Central memory CD8-positive, alpha-beta T cell (primary cell): ENCODE results near the gene TPPP.

Experiments
- ATAC-seq: fragments of 150-1000 bp; cut with Tn5 transposase; replicated peaks from 2 replicates; pipeline ENCODE4 v1.10.0; 2022; ENCODE audit warnings: mild to moderate bottlenecking, moderate FRiP score, moderate number of reproducible peaks; ENCODE audit not compliant: poor library complexity, severe bottlenecking; ENCODE audit errors: extremely low read depth
- DNase-seq, 2 donors: peaks; one replicate each; pipeline ENCODE4 v3.0.0; 2021; ENCODE audit warnings: low spot score in 2 of 2
- H3K27ac Mint-ChIP-seq: one replicate; pipeline ENCODE4 v1.8.0; 2022; ENCODE audit warnings: low read depth, mild to moderate bottlenecking, moderate library complexity, mixed read lengths
- H3K27me3 Mint-ChIP-seq: one replicate; pipeline ENCODE4 v1.8.0; 2022; ENCODE audit warnings: mixed read lengths
- H3K36me3 Mint-ChIP-seq: one replicate; pipeline ENCODE4 v1.8.0; 2022; ENCODE audit warnings: mild to moderate bottlenecking, moderate library complexity, mixed read lengths; ENCODE audit not compliant: insufficient read depth
- H3K4me1 Mint-ChIP-seq: one replicate; pipeline ENCODE4 v1.8.0; 2022; ENCODE audit warnings: mixed read lengths
- H3K4me3 Mint-ChIP-seq: one replicate; pipeline ENCODE4 v1.8.0; 2022; ENCODE audit warnings: mild to moderate bottlenecking, moderate library complexity, mixed read lengths
- H3K9me3 Mint-ChIP-seq: one replicate; pipeline ENCODE4 v1.8.0; 2022; ENCODE audit warnings: mixed read lengths

The TPPP gene

GRCh38 chr5:627840-628239 lies 65.3 kb downstream of the TPPP start:
- no peak overlapping the region for H3K27ac Mint-ChIP-seq
- no peaks in the 10 kb centered on the region for H3K27me3 Mint-ChIP-seq
- DNase-seq (no peak), ATAC-seq (no peak)
- H3K4me3 Mint-ChIP-seq: no peak overlapping the region
- H3K36me3 Mint-ChIP-seq: peaks cover 7% of the 10 kb centered on the region
- H3K9me3 Mint-ChIP-seq: no peaks in the 10 kb centered on the region
- H3K4me1 Mint-ChIP-seq: peaks cover 5% of the 10 kb centered on the region

- peaks cover 10% of the 10 kb centered on the region for H3K36me3 Mint-ChIP-seq
- no peaks in the 10 kb centered on the region for H3K27me3 Mint-ChIP-seq
- H3K4me3 Mint-ChIP-seq: no peak overlapping the region
- DNase-seq (no peak), ATAC-seq (no peak)
- H3K27ac Mint-ChIP-seq: no peak overlapping the region
- H3K9me3 Mint-ChIP-seq: no peaks in the 10 kb centered on the region
- H3K4me1 Mint-ChIP-seq: peaks cover 5% of the 10 kb centered on the region
Measured at GRCh38 chr5:626850-627249, 66.3 kb downstream of the TPPP start.

GRCh38 chr5:625516-625915 lies 67.6 kb downstream of the TPPP start:
- H3K27ac Mint-ChIP-seq: no peak overlapping the region
- DNase-seq (no peak), ATAC-seq (no peak)
- no peaks in the 10 kb centered on the region for H3K27me3 Mint-ChIP-seq
- no peak overlapping the region for H3K4me3 Mint-ChIP-seq
- H3K36me3 Mint-ChIP-seq: peaks cover 10% of the 10 kb centered on the region
- H3K9me3 Mint-ChIP-seq: no peaks in the 10 kb centered on the region
- H3K4me1 Mint-ChIP-seq: peaks cover 5% of the 10 kb centered on the region

GRCh38 chr5:624951-625230 lies 68.3 kb downstream of the TPPP start:
- no peaks in the 10 kb centered on the region for H3K27me3 Mint-ChIP-seq
- H3K4me3 Mint-ChIP-seq: no peak overlapping the region
- no peak for ATAC-seq

GRCh38 chr5:624118-624950 lies 68.8 kb downstream of the TPPP start:
- no peak for ATAC-seq

More at GRCh38 chr5:624951-625230, 68.3 kb downstream of the TPPP start:
- Mint-ChIP-seq H3K27ac (no peak overlapping the region), H3K36me3 (peaks cover 12% of the 10 kb centered on the region), H3K9me3 (no peaks in the 10 kb centered on the region), H3K4me1 (peaks cover 5% of the 10 kb centered on the region)
- no peak for DNase-seq

GRCh38 chr5:623531-623930 lies 69.6 kb downstream of the TPPP start:
- H3K9me3 Mint-ChIP-seq: no peaks in the 10 kb centered on the region
- no peaks in the 10 kb centered on the region for H3K27me3 Mint-ChIP-seq
- DNase-seq (no peak), ATAC-seq (no peak)
- peaks cover 12% of the 10 kb centered on the region for H3K36me3 Mint-ChIP-seq
- H3K4me1 Mint-ChIP-seq: peaks cover 5% of the 10 kb centered on the region
- H3K27ac Mint-ChIP-seq: no peak overlapping the region
- H3K4me3 Mint-ChIP-seq: no peak overlapping the region

More at GRCh38 chr5:624118-624950, 68.8 kb downstream of the TPPP start:
- Mint-ChIP-seq H3K4me3 (no peak overlapping the region), H3K27me3 (no peaks in the 10 kb centered on the region), H3K27ac (no peak overlapping the region), H3K9me3 (no peaks in the 10 kb centered on the region), H3K4me1 (peaks cover 5% of the 10 kb centered on the region), H3K36me3 (peaks cover 12% of the 10 kb centered on the region)
- no peak for DNase-seq

- no peak overlapping the region for H3K27ac Mint-ChIP-seq
- DNase-seq (no peak), ATAC-seq (no peak)
- no peak overlapping the region for H3K4me3 Mint-ChIP-seq
- H3K4me1 Mint-ChIP-seq: peaks cover 5% of the 10 kb centered on the region
- H3K27me3 Mint-ChIP-seq: no peaks in the 10 kb centered on the region
- no peaks in the 10 kb centered on the region for H3K9me3 Mint-ChIP-seq
- H3K36me3 Mint-ChIP-seq: peaks cover 13% of the 10 kb centered on the region
Measured at GRCh38 chr5:622946-623522, 70.1 kb downstream of the TPPP start.

GRCh38 chr5:622359-622758 lies 70.8 kb downstream of the TPPP start:
- Mint-ChIP-seq H3K27me3 (no peaks in the 10 kb centered on the region), H3K4me3 (no peak overlapping the region), H3K27ac (no peak overlapping the region), H3K4me1 (peaks cover 5% of the 10 kb centered on the region), H3K9me3 (no peaks in the 10 kb centered on the region), H3K36me3 (peaks cover 11% of the 10 kb centered on the region)
- no peak for DNase-seq
- no peak for ATAC-seq

- no peak for ATAC-seq
- Mint-ChIP-seq H3K27ac (no peak overlapping the region), H3K36me3 (peaks cover 13% of the 10 kb centered on the region), H3K9me3 (no peaks in the 10 kb centered on the region), H3K27me3 (no peaks in the 10 kb centered on the region), H3K4me3 (no peak overlapping the region), H3K4me1 (peaks cover 12% of the 10 kb centered on the region)
- DNase-seq: no peak
Measured at GRCh38 chr5:621341-621761, 71.8 kb downstream of the TPPP start.

- Mint-ChIP-seq H3K4me1 (peaks cover 14% of the 10 kb centered on the region), H3K27ac (no peak overlapping the region), H3K4me3 (no peak overlapping the region), H3K36me3 (peaks cover 14% of the 10 kb centered on the region), H3K9me3 (no peaks in the 10 kb centered on the region), H3K27me3 (no peaks in the 10 kb centered on the region)
- ATAC-seq (no peak), DNase-seq (no peak)
Measured at GRCh38 chr5:620586-621180, 72.5 kb downstream of the TPPP start.

- H3K4me3 Mint-ChIP-seq: no peak overlapping the region
- H3K27ac Mint-ChIP-seq: no peak overlapping the region
- DNase-seq: no peak
- H3K27me3 Mint-ChIP-seq: no peaks in the 10 kb centered on the region
- ATAC-seq: no peak
- H3K4me1 Mint-ChIP-seq: peaks cover 16% of the 10 kb centered on the region
- H3K36me3 Mint-ChIP-seq: peaks cover 13% of the 10 kb centered on the region
- H3K9me3 Mint-ChIP-seq: no peaks in the 10 kb centered on the region
Measured at GRCh38 chr5:620152-620551, 73.0 kb downstream of the TPPP start.

- H3K4me1 Mint-ChIP-seq: peaks cover 22% of the 10 kb centered on the region
- H3K27ac Mint-ChIP-seq: no peak overlapping the region
- no peaks in the 10 kb centered on the region for H3K27me3 Mint-ChIP-seq
- H3K9me3 Mint-ChIP-seq: no peaks in the 10 kb centered on the region
- peaks cover 14% of the 10 kb centered on the region for H3K36me3 Mint-ChIP-seq
- no peak overlapping the region for H3K4me3 Mint-ChIP-seq
- ATAC-seq (no peak), DNase-seq (no peak)
Measured at GRCh38 chr5:619444-619843, 73.7 kb downstream of the TPPP start.

- H3K36me3 Mint-ChIP-seq: peaks cover 15% of the 10 kb centered on the region
- no peak overlapping the region for H3K27ac Mint-ChIP-seq
- no peaks in the 10 kb centered on the region for H3K9me3 Mint-ChIP-seq
- H3K27me3 Mint-ChIP-seq: no peaks in the 10 kb centered on the region
- no peak overlapping the region for H3K4me3 Mint-ChIP-seq
- H3K4me1 Mint-ChIP-seq: peaks cover 27% of the 10 kb centered on the region
- ATAC-seq: no peak
- DNase-seq: no peak
Measured at GRCh38 chr5:618450-618849, 74.7 kb downstream of the TPPP start.
